Stimulated activated CD4-positive, alpha-beta T cell treated with anti-CD3 and anti-CD28 coated beads, TNF-alpha, amount 100 ng/mL, for 48 hours (primary cell): ENCODE measurements around the gene TFAP2A.

Source experiments
- DNase-seq, 3 donors: peaks; one replicate each; pipeline ENCODE4 v3.0.0-alpha.2; 2020; ENCODE audit warnings: low read depth in 3 of 3

Gene TFAP2A

GRCh38 chr6:10399451-10399850 lies 15.4 kb downstream of the TFAP2A start:
- no peak for DNase-seq

DNA sequence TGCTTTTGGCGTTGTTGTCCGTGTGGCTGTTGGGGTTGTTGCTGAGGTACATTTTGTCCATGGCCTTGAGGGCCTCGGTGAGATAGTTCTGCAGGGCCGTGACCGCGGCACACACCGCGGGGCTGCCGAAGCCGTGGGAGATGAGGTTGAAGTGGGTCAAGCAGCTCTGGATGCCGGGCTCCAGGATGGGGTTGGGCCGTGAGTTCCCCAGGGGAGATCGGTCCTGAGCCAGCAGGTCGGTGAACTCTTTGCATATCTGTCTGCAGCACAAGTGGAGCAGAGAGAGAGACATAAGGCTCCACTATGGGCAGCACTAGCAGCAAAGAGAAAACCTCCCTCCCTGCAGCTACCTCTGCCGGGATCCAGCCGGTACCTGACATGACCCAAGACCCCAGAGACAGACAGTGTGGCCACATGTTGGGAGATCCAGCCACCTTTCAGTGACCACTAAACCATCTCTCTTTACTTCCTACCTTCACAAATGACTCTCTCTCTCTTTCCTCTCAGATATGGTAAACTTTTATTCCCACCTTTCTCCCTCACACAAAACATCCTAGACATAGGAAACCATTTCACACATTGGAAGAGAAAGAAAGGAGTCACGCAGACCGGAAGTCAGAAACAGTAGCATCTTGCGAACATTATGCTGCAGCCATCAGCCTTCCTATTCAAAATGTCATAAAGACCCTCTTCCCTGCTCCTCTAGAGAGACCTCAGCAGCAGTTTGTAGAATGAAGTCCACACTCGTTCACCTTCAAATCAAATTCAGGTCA lies 16.2 kb downstream of the TFAP2A start:
- DNase-seq = no peak

DNA sequence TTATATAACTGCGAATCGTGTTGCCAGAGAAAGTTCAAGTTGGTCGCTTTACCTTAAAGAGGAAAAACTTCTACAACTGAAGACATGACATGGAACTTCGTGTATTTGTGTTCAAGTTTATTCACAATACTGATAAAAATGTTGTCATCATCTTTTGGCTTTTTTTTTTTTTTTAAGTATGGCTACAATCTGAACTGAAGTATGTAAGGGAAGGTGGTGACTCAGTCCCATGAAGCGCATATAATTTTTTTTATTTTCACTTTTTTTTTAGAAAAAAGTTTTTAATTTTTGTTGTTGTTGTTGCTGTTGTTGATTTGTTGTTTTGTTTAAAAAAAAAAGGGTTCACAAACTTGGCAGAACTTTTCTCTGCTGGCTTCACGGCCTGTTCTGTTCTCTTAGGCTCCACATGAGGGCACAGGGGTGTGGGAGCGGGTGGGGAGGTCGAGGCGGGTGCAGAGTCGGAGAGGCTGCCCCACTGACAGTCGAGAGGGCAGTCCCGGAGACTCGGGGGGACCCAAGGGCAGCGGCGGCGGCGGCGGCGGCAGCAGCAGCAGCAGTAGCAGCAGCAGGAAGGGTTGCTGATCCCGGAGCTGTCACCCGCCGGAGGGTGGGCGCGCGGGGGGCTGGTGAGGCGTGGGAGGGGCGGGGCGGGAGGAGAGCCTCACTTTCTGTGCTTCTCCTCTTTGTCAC lies 17.0 kb downstream of the TFAP2A start:
- DNase-seq = no peak

- DNase-seq = no peak
Observed at GRCh38 chr6:10396785-10397184, 18.1 kb downstream of the TFAP2A start.

GRCh38 chr6:10395704-10396546 lies 18.9 kb downstream of the TFAP2A start:
- no peak for DNase-seq

- no peak for DNase-seq
Observed at GRCh38 chr6:10395171-10395703, 19.6 kb downstream of the TFAP2A start.

DNA sequence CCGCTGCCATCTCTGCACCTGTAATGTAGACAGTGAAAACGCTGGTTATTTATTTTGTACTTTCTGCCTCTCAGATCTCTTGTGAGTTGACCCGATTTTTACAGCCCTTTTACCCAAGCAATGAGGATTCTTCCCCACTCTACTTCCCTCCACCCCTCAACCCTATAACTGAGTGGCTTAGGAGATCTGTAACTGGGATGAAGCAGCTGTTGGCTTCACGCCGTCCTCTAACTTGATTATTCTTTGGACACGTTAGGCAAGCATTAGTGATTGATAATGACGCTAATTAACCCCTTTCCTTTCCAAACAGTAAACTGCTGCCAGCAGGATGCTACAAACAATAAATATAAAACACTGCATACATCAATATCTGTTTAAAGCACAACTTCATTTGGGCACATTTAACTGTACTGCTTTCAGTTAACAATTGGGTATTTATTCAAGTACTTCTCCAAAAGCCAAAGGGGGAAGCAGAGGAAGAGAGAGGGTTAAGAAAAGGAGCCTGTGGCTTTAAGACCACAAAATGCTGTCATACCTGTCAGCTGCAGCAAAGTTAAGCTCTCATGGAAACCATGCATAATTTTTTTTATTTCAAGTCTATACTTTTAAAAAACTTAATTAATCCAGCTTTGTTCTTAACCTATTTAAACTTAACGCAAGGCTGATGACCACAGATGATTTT lies 21.2 kb downstream of the TFAP2A start:
- no peak for DNase-seq

DNA sequence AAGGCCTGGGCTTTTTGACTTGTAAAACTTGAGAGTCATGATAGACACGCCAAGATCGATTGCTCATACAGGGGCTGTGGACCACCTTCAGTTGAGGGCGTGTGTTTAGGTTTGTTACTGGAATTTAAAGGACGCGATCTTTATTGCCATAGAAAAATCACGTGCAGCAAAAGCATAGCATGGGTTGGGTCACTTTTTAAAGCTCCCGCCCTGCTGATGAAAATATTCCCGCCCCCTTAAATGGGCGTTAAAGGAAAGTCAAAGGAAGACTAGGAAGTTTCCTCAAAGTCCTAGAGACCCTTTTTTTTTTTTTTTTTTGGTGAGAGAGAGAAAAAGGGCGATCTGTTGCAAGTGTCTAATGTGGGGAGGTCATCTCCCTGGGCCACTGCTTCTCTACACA lies 23.1 kb downstream of the TFAP2A start:
- no peak for DNase-seq

- DNase-seq = no peak
Observed at GRCh38 chr6:10391299-10391630, 23.6 kb downstream of the TFAP2A start.

DNA sequence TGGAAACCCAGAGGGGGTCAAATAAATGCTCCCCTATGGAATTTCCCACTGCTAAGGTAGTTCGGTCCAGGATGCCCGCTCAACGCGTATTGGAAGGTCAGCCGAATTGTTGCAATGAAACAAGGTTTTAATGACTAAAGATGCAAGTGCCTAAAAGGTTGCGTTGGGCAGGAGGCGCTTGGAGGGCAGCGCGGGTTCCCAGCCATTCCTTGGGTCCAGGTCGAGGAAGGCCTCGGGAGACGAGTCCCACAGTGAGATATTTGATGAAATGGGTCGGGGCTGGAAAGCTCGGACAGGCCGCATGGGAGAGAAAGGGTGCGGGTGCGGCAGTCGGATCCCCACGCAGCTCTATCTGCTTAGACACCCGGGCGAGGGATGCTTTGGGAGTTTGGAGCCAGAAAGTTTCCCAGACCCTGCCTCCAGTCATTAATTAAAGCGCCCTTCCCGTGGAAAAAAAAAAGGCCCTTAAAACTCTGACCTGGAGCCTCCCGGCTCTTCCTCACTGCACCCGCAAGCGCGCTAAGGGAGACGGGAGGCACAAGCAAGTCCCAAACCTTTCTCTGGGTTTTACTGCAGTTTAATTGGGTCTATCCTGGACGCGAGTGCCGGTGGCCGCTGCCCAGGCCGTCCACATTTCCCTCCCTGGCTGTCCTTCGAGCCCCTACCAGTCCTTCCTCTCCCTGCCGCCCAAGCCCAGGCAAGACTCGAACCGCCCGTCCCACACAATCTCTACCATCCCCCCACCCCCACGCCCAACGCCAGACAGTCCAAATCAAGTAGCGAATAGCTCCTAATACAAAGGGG lies 24.2 kb downstream of the TFAP2A start:
- no peak for DNase-seq

DNA sequence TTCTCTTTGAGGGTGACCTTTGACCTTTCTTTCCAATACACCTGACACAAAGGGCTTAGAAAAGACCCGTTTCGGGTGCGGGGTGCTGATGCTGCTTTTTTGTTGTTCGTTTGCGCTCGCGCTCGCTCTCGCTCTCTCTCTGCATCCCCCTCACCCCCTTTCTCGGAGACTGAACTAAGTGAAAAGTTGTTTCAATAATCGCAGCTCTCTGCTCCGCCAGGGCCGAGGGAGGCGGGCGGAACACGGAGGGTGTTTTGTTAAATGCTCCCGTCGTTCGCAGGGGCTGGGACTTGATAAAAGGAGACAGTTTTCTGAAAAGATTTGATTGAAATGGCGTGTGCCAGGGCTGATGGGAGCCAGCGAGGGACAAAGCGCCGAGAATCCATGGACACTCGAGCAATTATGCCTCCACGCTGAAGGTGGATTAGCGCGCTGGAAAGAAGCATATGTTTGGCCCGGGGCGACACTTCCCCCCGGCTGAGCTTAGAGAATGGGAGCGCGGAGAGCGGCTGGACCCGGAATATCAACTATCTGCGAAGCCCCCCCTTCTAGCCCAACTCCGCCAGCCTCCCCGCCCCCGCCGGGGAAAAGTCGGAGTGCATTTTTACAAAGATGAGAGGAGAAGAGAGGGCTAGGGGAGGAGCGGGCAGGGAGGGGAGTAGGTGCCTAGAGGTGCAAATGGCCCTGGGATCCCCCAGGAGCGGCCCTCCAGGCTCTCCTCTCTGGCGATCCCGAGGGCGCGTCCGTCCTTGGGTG lies 25.0 kb downstream of the TFAP2A start:
- no peak for DNase-seq

DNA sequence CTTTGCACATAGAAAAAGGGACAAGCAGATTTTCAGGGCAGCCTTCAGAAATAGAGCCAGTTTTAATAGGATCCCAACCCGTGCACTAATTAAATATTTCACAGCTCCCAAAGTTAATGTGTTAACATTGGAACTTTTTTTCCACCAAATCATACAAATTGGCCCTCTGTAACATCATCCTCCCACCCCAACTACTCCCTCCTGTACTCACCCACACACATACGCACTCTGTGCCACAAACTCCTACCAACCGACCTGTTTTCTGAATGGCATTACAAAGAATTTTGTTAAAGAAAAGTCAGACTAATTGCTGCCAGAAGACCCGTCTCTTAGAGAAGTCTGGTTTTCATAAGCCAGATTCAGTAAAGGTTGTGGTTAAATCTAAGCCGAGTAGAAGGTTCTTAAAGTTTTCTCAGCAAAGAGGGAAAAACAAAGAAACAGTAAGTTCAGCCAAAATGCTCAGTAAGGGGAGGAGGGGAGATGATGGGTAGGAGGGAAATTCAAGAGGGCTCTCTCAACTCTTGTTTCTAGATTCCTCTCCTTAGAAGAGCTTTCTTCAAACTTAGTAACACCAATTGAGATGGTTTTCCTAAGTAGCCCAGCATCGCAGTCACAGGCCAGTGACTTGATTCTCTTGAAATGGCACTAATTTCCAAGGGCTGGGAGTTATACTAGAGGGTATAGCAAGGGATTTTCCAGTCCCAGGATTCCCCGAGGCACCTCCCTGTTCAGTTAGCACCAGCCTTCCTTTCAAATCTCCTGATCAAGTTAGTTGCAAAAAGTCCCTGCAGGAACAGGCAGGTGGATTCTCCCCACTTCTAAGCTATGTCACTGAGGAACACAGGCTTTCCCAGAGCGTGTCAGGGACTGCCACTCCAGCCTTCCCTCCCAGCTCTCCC lies 27.9 kb downstream of the TFAP2A start:
- DNase-seq = no peak

DNA sequence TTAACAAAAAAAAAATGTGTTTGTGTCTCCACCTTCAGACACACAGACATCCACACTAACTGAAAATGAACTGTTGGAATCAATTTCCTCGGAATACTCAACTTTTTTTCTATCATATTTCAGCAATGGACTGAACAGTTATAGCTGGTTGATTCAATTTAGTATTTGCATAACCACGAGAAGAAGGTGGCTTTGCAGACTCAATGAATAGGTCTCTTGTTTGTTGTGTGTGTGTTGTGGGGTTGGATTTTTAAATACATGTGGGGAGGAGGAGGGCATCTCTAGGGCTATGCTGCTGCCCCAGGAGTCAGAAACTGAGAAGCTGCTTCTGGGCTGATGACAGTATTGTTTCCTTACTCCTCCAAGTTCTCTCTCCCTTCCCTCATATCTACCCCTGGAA lies 28.7 kb downstream of the TFAP2A start:
- no peak for DNase-seq

DNA sequence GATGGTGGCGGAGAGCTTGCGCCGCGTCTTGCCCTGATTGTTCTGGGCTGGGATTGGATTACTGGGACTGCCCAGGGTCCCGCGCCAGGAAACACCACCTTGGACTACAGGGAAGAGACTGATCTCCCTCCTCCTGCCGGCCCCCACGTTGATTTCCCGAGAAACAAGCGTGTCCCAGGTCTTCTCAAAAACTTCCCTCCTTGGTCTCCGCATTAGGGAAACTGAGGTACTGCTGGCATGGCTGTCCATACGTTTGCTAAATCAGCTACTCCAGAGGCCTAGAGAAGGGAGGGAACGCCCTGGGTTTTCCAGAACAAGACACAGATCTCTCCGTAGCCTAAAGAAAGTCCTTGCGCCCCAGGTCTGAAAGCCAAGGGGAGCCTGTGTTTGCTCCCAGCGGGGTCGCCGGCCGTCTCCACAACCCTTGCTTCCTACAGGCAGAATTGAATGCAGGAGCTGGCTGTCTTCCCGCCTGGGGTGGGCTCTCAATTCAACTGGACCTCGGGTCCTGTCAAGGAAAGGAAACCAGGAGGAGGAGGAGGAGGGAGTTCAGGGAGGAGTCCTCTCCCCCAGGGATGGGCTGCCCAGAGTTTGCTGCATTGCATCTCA lies 29.2 kb downstream of the TFAP2A start:
- DNase-seq = no peak

DNA sequence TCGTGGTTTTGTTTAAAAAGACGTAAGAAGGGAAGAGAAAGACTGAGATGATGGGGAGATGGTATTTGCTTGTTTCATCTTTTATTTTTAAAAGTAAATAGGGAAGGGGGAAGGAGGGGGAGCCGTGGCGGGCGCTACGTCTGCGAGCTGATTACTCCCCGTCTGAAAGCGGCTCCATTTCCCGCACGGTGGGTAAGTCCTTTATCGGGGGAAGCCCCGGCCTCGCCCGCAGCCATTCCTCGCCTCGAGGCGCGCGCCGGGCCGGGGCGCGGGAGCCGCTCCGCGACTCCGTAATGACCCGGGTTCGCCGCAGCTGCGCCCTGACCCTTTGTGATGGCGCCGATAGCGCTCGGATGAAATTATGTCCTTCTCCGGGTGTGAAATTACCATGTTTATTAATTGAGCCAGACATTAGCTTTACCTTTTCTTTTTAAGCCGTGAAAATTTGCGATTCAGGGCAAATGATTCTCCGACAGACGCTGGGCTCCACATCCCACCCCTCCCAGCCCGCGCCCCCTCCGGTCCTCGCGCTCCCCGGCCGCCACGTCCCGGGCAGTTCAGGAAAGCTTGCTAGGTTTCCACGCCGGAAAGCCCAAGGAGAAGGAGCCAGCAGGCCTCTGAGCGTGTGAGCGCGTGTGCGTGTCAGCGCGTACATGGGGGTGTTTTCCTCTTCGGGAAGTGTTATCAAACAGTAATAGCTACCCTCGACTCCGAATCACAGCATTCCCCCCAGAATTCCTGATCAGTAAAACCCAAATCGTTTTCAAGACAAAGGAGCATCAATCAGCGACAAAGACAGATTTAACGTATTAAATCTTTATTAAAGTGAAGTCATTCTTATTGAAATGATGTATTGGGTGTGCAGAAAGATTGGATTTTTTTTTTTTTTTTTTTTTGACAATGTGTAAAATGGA lies 30.0 kb downstream of the TFAP2A start:
- DNase-seq = no peak

GRCh38 chr6:10384091-10384609 lies 30.7 kb downstream of the TFAP2A start:
- no peak for DNase-seq

- DNase-seq = no peak
Observed at GRCh38 chr6:10383331-10384090, 31.4 kb downstream of the TFAP2A start.
